ENCODE data around the gene TFPI. TPM values are rescaled to one million over a fixed set of nuclear protein-coding genes. Genes with fewer than 3 reads are reported as not detected.

Gene TFPI
- total and polyA plus RNA-seq, 4 experiments from 2014 or later, result not detected

DNA sequence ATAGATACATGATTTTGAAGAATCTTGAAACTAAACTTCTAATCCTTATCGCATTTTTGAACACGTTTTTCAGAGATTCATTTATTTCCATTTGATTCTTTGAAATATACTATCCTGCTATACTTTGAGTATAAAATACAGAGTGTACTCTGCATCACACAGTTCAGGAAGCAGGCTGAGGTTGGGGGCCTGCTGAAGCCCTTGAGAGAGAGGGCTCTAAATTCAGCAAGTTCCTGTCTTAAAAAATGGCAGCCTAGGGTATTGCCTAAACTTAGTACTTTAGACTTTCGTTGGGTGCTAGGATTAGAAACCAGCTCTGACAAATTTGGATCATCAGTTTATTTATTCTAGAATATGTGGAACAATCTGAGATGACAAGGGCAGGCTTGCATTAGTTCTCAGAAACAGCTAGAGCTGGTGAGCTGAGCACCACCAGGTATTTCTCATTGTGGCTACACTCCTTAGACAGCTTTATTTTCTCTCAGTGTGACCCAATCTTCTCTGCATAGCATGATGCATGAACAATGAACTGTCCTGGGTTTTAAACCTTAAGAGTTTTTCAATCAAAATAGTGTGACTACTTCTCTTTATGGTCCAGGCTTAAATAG is 49.1 kb downstream of the TFPI start:
- Histone ChIP-seq H3K27me3 (ENCODE audit: insufficient read depth, low read length) (no peaks in the 10 kb centered on the region), H3K9me3 (ENCODE audit: control insufficient read depth in 1 of 2, low read length in 2 of 2) (no peaks in the 10 kb centered on the region), H3K4me1 (ENCODE audit: insufficient read depth, low read length) (no peaks in the 10 kb centered on the region), H3K36me3 (ENCODE audit: insufficient read depth, low read length) (no peaks in the 10 kb centered on the region), H3K27ac (ENCODE audit: low read depth, low read length) (no peak overlapping the region), H3K4me3 (ENCODE audit: low read length in 2 of 2) (no peak overlapping the region)
- peaks cover 0 to 2% of the 10 kb centered on the region in 2 donors for H3K27me3 Mint-ChIP-seq
- no peak overlapping the region for H3K27ac Mint-ChIP-seq
- no peaks in the 10 kb centered on the region for H3K36me3 Mint-ChIP-seq
- intact Hi-C loops (cut with micrococcal nuclease), result no loop called here
- H3K9me3 Mint-ChIP-seq, result peaks cover 0 to 6% (median 0%) of the 10 kb centered on the region in 8 donors
- no peak for DNase-seq
- ChIA-PET POLR2A (ENCODE audit: partially characterized antibody) (no interaction called here), CTCF (ENCODE audit: partially characterized antibody) (no interaction called here)
- H3K4me3 Mint-ChIP-seq, result no peak overlapping the region
- no peaks in the 10 kb centered on the region for H3K4me1 Mint-ChIP-seq

DNA sequence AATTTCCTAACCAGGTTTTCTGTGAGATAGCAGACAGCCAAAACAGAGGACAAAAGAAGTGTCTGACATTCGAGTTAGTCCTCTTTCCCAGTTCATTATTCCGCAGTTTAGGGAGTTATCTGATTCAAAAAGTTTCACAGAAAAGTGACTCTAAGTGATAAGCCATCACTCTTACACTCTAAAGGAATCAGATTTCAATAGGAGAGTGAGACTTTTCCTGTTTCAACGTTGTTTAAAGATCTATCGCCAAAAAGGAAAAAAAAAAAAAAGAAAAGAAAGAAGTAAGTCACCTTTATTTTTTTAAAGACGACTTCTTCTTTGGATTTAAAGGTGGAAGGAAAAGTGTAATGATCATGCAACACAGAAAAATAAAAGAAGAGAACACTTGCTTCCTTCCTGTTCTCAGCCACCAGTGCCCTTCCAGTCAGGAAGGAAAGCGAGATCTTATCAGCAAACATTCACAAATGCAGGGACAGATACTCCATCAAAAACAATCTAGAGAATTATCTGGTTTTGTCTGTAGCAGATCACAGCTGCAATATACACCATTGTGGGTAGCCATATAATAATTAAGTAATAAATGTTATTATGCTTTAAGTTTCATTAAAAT is 49.8 kb downstream of the TFPI start:
- Mint-ChIP-seq H3K9me3 (peaks cover 0 to 6% (median 0%) of the 10 kb centered on the region in 8 donors), H3K27me3 (peaks cover 0 to 2% of the 10 kb centered on the region in 2 donors), H3K4me1 (no peaks in the 10 kb centered on the region), H3K27ac (no peak overlapping the region), H3K36me3 (no peaks in the 10 kb centered on the region), H3K4me3 (no peak overlapping the region)
- intact Hi-C loops (cut with micrococcal nuclease), result no loop called here
- no peaks in the 10 kb centered on the region for H3K9me3 ChIP-seq (ENCODE audit: control insufficient read depth in 1 of 2, low read length in 2 of 2)
- no peaks in the 10 kb centered on the region for H3K27me3 ChIP-seq (ENCODE audit: insufficient read depth, low read length)
- ChIA-PET POLR2A (ENCODE audit: partially characterized antibody) (no interaction called here), CTCF (ENCODE audit: partially characterized antibody) (no interaction called here)
- H3K36me3 ChIP-seq (ENCODE audit: insufficient read depth, low read length), result no peaks in the 10 kb centered on the region
- no peaks in the 10 kb centered on the region for H3K4me1 ChIP-seq (ENCODE audit: insufficient read depth, low read length)
- no peak overlapping the region for H3K27ac ChIP-seq (ENCODE audit: low read depth, low read length)
- H3K4me3 ChIP-seq (ENCODE audit: low read length in 2 of 2), result no peak overlapping the region
- DNase-seq, result no peak

GRCh38 chr2:187503700-187504099 is 50.5 kb downstream of the TFPI start:
- no peak overlapping the region for H3K4me3 ChIP-seq (ENCODE audit: low read length in 2 of 2)
- Mint-ChIP-seq H3K36me3 (no peaks in the 10 kb centered on the region), H3K27ac (no peak overlapping the region), H3K27me3 (peaks cover 0 to 2% of the 10 kb centered on the region in 2 donors), H3K9me3 (peaks cover 0 to 6% (median 0%) of the 10 kb centered on the region in 8 donors), H3K4me3 (no peak overlapping the region), H3K4me1 (no peaks in the 10 kb centered on the region)
- no peak for DNase-seq
- H3K9me3 ChIP-seq (ENCODE audit: control insufficient read depth in 1 of 2, low read length in 2 of 2), result no peaks in the 10 kb centered on the region
- ChIA-PET POLR2A (ENCODE audit: partially characterized antibody) (no interaction called here), CTCF (ENCODE audit: partially characterized antibody) (no interaction called here)
- H3K4me1 ChIP-seq (ENCODE audit: insufficient read depth, low read length), result no peaks in the 10 kb centered on the region
- intact Hi-C loops (cut with micrococcal nuclease), result no loop called here
- no peaks in the 10 kb centered on the region for H3K27me3 ChIP-seq (ENCODE audit: insufficient read depth, low read length)
- H3K27ac ChIP-seq (ENCODE audit: low read depth, low read length), result no peak overlapping the region
- no peaks in the 10 kb centered on the region for H3K36me3 ChIP-seq (ENCODE audit: insufficient read depth, low read length)

GRCh38 chr2:187502467-187502866 is 51.8 kb downstream of the TFPI start:
- Mint-ChIP-seq H3K9me3 (peaks cover 0 to 6% (median 0%) of the 10 kb centered on the region in 8 donors), H3K4me3 (no peak overlapping the region), H3K27me3 (peaks cover 0 to 2% of the 10 kb centered on the region in 2 donors), H3K27ac (no peak overlapping the region), H3K36me3 (no peaks in the 10 kb centered on the region), H3K4me1 (no peaks in the 10 kb centered on the region)
- Histone ChIP-seq H3K4me1 (ENCODE audit: insufficient read depth, low read length) (no peaks in the 10 kb centered on the region), H3K9me3 (ENCODE audit: control insufficient read depth in 1 of 2, low read length in 2 of 2) (no peaks in the 10 kb centered on the region), H3K36me3 (ENCODE audit: insufficient read depth, low read length) (no peaks in the 10 kb centered on the region), H3K4me3 (ENCODE audit: low read length in 2 of 2) (no peak overlapping the region), H3K27ac (ENCODE audit: low read depth, low read length) (no peak overlapping the region), H3K27me3 (ENCODE audit: insufficient read depth, low read length) (no peaks in the 10 kb centered on the region)
- intact Hi-C loops (cut with micrococcal nuclease), result no loop called here
- ChIA-PET CTCF (ENCODE audit: partially characterized antibody) (no interaction called here), POLR2A (ENCODE audit: partially characterized antibody) (no interaction called here)
- no peak for DNase-seq

GRCh38 chr2:187500585-187501359 is 53.5 kb downstream of the TFPI start:
- Mint-ChIP-seq H3K36me3 (no peaks in the 10 kb centered on the region), H3K9me3 (no peaks in the 10 kb centered on the region), H3K4me3 (no peak overlapping the region), H3K27me3 (peaks cover 0 to 2% of the 10 kb centered on the region in 2 donors), H3K4me1 (no peaks in the 10 kb centered on the region), H3K27ac (no peak overlapping the region)
- Histone ChIP-seq H3K27ac (ENCODE audit: low read depth, low read length) (no peak overlapping the region), H3K27me3 (ENCODE audit: insufficient read depth, low read length) (no peaks in the 10 kb centered on the region), H3K9me3 (ENCODE audit: control insufficient read depth in 1 of 2, low read length in 2 of 2) (no peaks in the 10 kb centered on the region), H3K4me3 (ENCODE audit: low read length in 2 of 2) (no peak overlapping the region), H3K36me3 (ENCODE audit: insufficient read depth, low read length) (no peaks in the 10 kb centered on the region), H3K4me1 (ENCODE audit: insufficient read depth, low read length) (no peaks in the 10 kb centered on the region)
- CTCF ChIA-PET (ENCODE audit: partially characterized antibody), result interaction anchor here (1.1 kb wide), 1 partner anchor 1553 kb away, joined by 3 read pairs; no protein-coding TSS in a partner anchor
- POLR2A ChIA-PET (ENCODE audit: partially characterized antibody), result no interaction called here
- no peak for DNase-seq
- intact Hi-C loops (cut with micrococcal nuclease), result no loop called here

- Histone ChIP-seq H3K9me3 (ENCODE audit: control insufficient read depth in 1 of 2, low read length in 2 of 2) (no peaks in the 10 kb centered on the region), H3K27me3 (ENCODE audit: insufficient read depth, low read length) (no peaks in the 10 kb centered on the region), H3K4me3 (ENCODE audit: low read length in 2 of 2) (no peak overlapping the region), H3K4me1 (ENCODE audit: insufficient read depth, low read length) (no peaks in the 10 kb centered on the region), H3K36me3 (ENCODE audit: insufficient read depth, low read length) (no peaks in the 10 kb centered on the region), H3K27ac (ENCODE audit: low read depth, low read length) (no peak overlapping the region)
- no peaks in the 10 kb centered on the region for H3K36me3 Mint-ChIP-seq
- peaks cover 0 to 2% of the 10 kb centered on the region in 2 donors for H3K27me3 Mint-ChIP-seq
- POLR2A ChIA-PET (ENCODE audit: partially characterized antibody), result no interaction called here
- DNase-seq, result peak in 1 of 5 donors; percentile 2
- intact Hi-C loops (cut with micrococcal nuclease), result no loop called here
- H3K27ac Mint-ChIP-seq, result no peak overlapping the region
- no peak overlapping the region for H3K4me3 Mint-ChIP-seq
- CTCF ChIA-PET (ENCODE audit: partially characterized antibody), result interaction anchor here (1.1 kb wide), 1 partner anchor 1553 kb away, joined by 3 read pairs; no protein-coding TSS in a partner anchor
- H3K4me1 Mint-ChIP-seq, result no peaks in the 10 kb centered on the region
- H3K9me3 Mint-ChIP-seq, result no peaks in the 10 kb centered on the region
Observed at GRCh38 chr2:187499941-187500532, 54.2 kb downstream of the TFPI start.

GRCh38 chr2:187497858-187498463 is 56.3 kb downstream of the TFPI start:
- intact Hi-C loops (cut with micrococcal nuclease), result no loop called here
- H3K4me3 Mint-ChIP-seq, result no peak overlapping the region
- peaks cover 0 to 3% (median 0%) of the 10 kb centered on the region in 8 donors for H3K9me3 Mint-ChIP-seq

More at GRCh38 chr2:187497858-187498463, 56.3 kb downstream of the TFPI start:
- ChIA-PET POLR2A (ENCODE audit: partially characterized antibody) (no interaction called here), CTCF (ENCODE audit: partially characterized antibody) (no interaction called here)
- Histone ChIP-seq H3K36me3 (ENCODE audit: insufficient read depth, low read length) (no peaks in the 10 kb centered on the region), H3K4me1 (ENCODE audit: insufficient read depth, low read length) (no peaks in the 10 kb centered on the region), H3K27ac (ENCODE audit: low read depth, low read length) (no peak overlapping the region), H3K27me3 (ENCODE audit: insufficient read depth, low read length) (no peaks in the 10 kb centered on the region), H3K9me3 (ENCODE audit: control insufficient read depth in 1 of 2, low read length in 2 of 2) (no peaks in the 10 kb centered on the region), H3K4me3 (ENCODE audit: low read length in 2 of 2) (no peak overlapping the region)
- H3K27me3 Mint-ChIP-seq, result peaks cover 0 to 2% of the 10 kb centered on the region in 2 donors
- H3K4me1 Mint-ChIP-seq, result no peaks in the 10 kb centered on the region
- no peak overlapping the region for H3K27ac Mint-ChIP-seq
- no peak for DNase-seq
- no peaks in the 10 kb centered on the region for H3K36me3 Mint-ChIP-seq

Data from CD4-positive, alpha-beta memory T cell (primary cell).